ENCODE data around the gene MYOM1.
"Not testable (repeated sequence)": the region's sequence is repeated elsewhere in the genome, so short reads cannot be mapped to it uniquely, and the experiment has no call there.

MYOM1 gene

DNA sequence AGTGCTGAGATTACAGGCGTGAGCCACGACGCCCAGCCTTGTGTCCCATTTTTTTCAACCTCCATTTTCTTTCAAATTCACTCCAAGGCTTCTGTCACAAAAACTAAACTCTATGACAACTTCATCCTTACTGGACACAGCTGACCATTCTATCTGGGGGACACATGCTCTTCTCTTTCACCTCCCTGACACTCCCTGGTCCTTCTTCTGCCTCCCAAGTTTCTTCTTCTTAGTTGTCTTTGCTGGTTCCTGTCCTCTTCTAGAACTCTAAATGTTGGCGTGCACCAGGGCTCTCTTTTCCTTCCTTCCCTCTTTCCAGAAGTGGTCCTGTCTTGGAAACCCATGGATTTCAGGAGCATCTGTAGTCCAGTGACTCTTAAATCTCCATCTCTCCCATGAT, 166.7 kb downstream of the MYOM1 start:
- Histone ChIP-seq H3K79me2 (no peaks in the 10 kb centered on the region), H3K4me1 (no peaks in the 10 kb centered on the region), H3K4me2 (ENCODE audit: low read length) (no peak overlapping the region), H3K27me3 (ENCODE audit: control insufficient read depth, insufficient read depth, low read length) (no peaks in the 10 kb centered on the region), H3K9ac (no peak overlapping the region), H2AFZ (no peak overlapping the region), H3K36me3 (ENCODE audit: control insufficient read depth, insufficient read depth, low read length) (no peaks in the 10 kb centered on the region), H3K9me3 (ENCODE audit: control insufficient read depth, low read length) (no peaks in the 10 kb centered on the region), H3K4me3 (ENCODE audit: low read depth, low read length) (no peak overlapping the region), H3K27ac (no peak overlapping the region)
- TF ChIP-seq, protein P1, sequence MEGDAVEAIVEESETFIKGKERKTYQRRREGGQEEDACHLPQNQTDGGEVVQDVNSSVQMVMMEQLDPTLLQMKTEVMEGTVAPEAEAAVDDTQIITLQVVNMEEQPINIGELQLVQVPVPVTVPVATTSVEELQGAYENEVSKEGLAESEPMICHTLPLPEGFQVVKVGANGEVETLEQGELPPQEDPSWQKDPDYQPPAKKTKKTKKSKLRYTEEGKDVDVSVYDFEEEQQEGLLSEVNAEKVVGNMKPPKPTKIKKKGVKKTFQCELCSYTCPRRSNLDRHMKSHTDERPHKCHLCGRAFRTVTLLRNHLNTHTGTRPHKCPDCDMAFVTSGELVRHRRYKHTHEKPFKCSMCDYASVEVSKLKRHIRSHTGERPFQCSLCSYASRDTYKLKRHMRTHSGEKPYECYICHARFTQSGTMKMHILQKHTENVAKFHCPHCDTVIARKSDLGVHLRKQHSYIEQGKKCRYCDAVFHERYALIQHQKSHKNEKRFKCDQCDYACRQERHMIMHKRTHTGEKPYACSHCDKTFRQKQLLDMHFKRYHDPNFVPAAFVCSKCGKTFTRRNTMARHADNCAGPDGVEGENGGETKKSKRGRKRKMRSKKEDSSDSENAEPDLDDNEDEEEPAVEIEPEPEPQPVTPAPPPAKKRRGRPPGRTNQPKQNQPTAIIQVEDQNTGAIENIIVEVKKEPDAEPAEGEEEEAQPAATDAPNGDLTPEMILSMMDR (IDR thresholded peaks at IDR 0.05): no peak

DNA sequence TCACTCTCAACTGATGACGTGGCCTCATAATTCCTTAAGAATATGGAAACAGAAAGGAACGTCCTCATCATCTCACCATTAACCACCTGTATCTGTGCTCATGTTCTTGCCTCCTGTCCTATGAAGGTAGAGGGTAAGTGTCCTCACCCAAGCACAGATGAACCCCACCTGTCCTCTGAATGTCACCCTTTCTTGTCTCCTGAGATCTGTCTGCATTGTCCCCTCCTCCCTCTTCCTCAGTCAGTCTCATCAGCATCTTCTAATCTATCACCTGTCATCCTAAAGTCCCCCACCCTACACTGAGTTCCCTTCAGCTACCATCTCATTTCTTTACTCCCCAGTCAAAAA, 167.4 kb downstream of the MYOM1 start:
- Histone ChIP-seq H3K4me2 (ENCODE audit: low read length) (no peak overlapping the region), H2AFZ (no peak overlapping the region), H3K4me3 (ENCODE audit: low read depth, low read length) (no peak overlapping the region), H3K79me2 (no peaks in the 10 kb centered on the region), H3K27ac (no peak overlapping the region), H3K9ac (no peak overlapping the region), H3K36me3 (ENCODE audit: control insufficient read depth, insufficient read depth, low read length) (no peaks in the 10 kb centered on the region), H3K27me3 (ENCODE audit: control insufficient read depth, insufficient read depth, low read length) (no peaks in the 10 kb centered on the region), H3K4me1 (no peaks in the 10 kb centered on the region), H3K9me3 (ENCODE audit: control insufficient read depth, low read length) (no peaks in the 10 kb centered on the region)
- TF ChIP-seq, protein P1 (IDR thresholded peaks at IDR 0.05): no peak

DNA sequence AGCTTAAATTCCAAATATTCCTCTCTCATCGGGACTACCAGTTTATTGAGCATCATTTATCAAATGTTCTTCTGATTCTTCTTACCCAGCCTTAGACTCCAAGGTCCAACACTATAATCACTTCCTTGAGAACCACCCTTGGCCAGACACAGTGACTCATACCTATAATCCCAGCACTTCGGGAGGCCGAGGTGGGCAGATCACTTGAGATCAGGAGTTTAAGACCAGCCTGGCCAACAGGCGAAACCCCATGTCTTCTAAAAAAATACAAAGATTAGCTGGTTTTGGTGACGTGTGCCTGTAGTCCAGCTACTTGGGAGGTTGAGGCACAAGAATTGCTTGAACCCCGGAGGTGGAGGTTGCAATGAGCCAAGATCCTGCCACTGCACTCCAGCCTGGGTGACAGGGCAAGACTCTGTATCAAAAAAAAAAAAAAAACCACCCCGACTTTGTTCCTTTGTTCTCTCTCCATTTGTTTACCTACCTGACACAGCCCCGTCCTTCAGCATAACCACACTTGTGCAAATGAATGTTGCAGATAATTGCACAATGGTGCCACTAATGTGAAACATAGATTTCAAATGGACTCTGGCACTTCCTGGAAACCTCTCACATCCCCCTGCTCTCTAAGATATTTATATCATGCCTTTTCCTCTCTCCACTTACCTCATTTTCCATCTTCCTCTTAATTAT, 167.9 kb downstream of the MYOM1 start:
- H3K27me3 ChIP-seq (ENCODE audit: control insufficient read depth, insufficient read depth, low read length): no peaks in the 10 kb centered on the region
- H3K9me3 ChIP-seq (ENCODE audit: control insufficient read depth, low read length): no peaks in the 10 kb centered on the region
- no peaks in the 10 kb centered on the region for H3K79me2 ChIP-seq
- no peaks in the 10 kb centered on the region for H3K36me3 ChIP-seq (ENCODE audit: control insufficient read depth, insufficient read depth, low read length)
- H3K27ac ChIP-seq: no peak overlapping the region
- H3K9ac ChIP-seq: no peak overlapping the region
- H3K4me2 ChIP-seq (ENCODE audit: low read length): no peak overlapping the region
- H3K4me1 ChIP-seq: no peaks in the 10 kb centered on the region
- no peak overlapping the region for H2AFZ ChIP-seq
- TF ChIP-seq, protein P1 (IDR thresholded peaks at IDR 0.05): no peak
- H3K4me3 ChIP-seq (ENCODE audit: low read depth, low read length): no peak overlapping the region

DNA sequence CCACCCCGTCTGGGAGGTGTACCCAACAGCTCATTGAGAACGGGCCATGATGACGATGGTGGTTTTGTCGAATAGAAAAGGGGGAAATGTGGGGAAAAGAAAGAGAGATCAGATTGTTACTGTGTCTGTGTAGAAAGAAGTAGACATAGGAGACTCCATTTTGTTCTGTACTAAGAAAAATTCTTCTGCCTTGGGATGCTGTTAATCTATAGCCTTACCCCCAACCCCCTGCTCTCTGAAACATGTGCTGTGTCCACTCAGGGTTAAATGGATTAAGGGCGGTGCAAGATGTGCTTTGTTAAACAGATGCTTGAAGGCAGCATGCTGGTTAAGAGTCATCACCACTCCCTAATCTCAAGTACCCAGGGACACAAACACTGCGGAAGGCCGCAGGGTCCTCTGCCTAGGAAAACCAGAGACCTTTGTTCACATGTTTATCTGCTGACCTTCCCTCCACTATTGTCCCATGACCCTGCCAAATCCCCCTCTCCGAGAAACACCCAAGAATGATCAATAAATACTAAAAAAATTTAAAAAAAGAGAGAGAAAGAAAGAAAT, 169.8 kb downstream of the MYOM1 start:
- H3K36me3 ChIP-seq (ENCODE audit: control insufficient read depth, insufficient read depth, low read length); H3K79me2 ChIP-seq; H2AFZ ChIP-seq; H3K27me3 ChIP-seq (ENCODE audit: control insufficient read depth, insufficient read depth, low read length); H3K4me2 ChIP-seq (ENCODE audit: low read length); H3K9ac ChIP-seq; H3K27ac ChIP-seq; H3K4me1 ChIP-seq; H3K9me3 ChIP-seq (ENCODE audit: control insufficient read depth, low read length); H3K4me3 ChIP-seq (ENCODE audit: low read depth, low read length): not testable (repeated sequence)

DNA sequence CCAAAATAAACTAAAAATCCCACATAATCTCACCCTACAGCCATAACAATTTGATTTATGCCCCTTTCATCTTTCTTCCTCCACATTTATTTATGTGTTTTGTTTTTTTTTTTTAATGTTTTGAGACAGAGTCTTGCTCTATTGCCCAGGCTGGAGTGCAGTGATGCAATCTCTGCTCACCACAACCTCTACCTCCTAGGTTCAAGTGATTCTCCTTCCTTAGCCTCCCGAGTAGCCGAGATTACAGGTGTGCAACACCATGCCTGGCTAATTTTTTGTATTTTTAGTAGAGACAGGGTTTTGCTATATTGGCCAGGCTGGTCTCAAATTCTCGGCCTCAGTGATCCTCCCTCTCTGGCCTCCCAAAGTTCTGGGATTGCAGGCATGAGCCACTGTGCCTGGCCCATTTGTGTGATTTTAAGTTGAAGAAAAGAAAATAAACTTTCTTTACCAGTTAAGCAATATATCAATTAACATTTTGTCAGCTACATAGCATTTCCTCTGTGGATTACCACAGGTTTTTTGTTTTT, 170.9 kb downstream of the MYOM1 start:
- H3K9me3 ChIP-seq (ENCODE audit: control insufficient read depth, low read length): no peaks in the 10 kb centered on the region
- H3K79me2 ChIP-seq: no peaks in the 10 kb centered on the region
- H3K27me3 ChIP-seq (ENCODE audit: control insufficient read depth, insufficient read depth, low read length): no peaks in the 10 kb centered on the region
- no peak overlapping the region for H2AFZ ChIP-seq
- H3K4me1 ChIP-seq: no peaks in the 10 kb centered on the region
- TF ChIP-seq, protein P1 (IDR thresholded peaks at IDR 0.05): no peak
- no peak overlapping the region for H3K4me3 ChIP-seq (ENCODE audit: low read depth, low read length)
- no peak overlapping the region for H3K9ac ChIP-seq
- H3K36me3 ChIP-seq (ENCODE audit: control insufficient read depth, insufficient read depth, low read length): no peaks in the 10 kb centered on the region
- H3K27ac ChIP-seq: no peak overlapping the region
- H3K4me2 ChIP-seq (ENCODE audit: low read length): no peak overlapping the region

Data from parathyroid adenoma (tissue), 2 donors.